Stomach (tissue), 9 donors: ENCODE data around the gene ROS1. TPM values are rescaled to one million over a fixed set of nuclear protein-coding genes. Genes with fewer than 3 reads are reported as not detected.

ENCODE experiments used
- DNase-seq, 2 donors: peaks; one replicate each; pipeline versions ENCODE4 v3.0.0 to v3.0.0-alpha.2; 2013 to 2019
- H3K27ac ChIP-seq, 5 donors: fragments of 200-600 bp in 4 of 5; sonication (generic) in 4 of 5; one replicate each; pipeline ENCODE4 v1.5.1; 2013 to 2019; ENCODE audit warnings: mild to moderate bottlenecking in 1 of 5, moderate library complexity in 1 of 5
- H3K27me3 ChIP-seq, 3 donors: fragments of 200-600 bp; sonication (generic); one replicate each; pipeline ENCODE4 v1.5.1; 2017 to 2019; ENCODE audit warnings: mixed run types in 1 of 3
- H3K36me3 ChIP-seq, 4 donors: fragments of 200-600 bp; sonication (generic); 1 replicate in 3 of 4; 2 replicates in 1 of 4; pipeline ENCODE4 v1.5.1; 2016 to 2019
- H3K4me1 ChIP-seq, 4 donors: fragments of 200-600 bp; sonication (generic); one replicate each; pipeline ENCODE4 v1.5.1; 2016 to 2019
- H3K4me3 ChIP-seq, 4 donors: fragments of 200-600 bp; sonication (generic) in 3 of 4; one replicate each; pipeline ENCODE4 v1.5.1; 2016 to 2019; ENCODE audit warnings: mild to moderate bottlenecking in 1 of 4
- H3K9me3 ChIP-seq, 4 donors: fragments of 200-600 bp; sonication (generic); one replicate each; pipeline ENCODE4 v1.5.1; 2016 to 2019
- CTCF ChIP-seq, 7 experiments: fragments of 450-650 bp in 4 of 7; fragments of 200-600 bp in 3 of 7; sonication (generic) in 3 of 7; IDR thresholded peaks; one replicate each; pipeline ENCODE4 v1.5.1; 2016 to 2019; ENCODE audit warnings: antibody characterized with exemption in 7 of 7, control low read depth in 2 of 7, mild to moderate bottlenecking in 1 of 7
- EP300 ChIP-seq: sonication (generic); formaldehyde crosslinking; IDR thresholded peaks from one replicate; pipeline ENCODE4 v1.6.1; 2017; ENCODE audit warnings: antibody characterized with exemption
- POLR2A ChIP-seq, 4 donors: fragments of 450-650 bp; IDR thresholded peaks; one replicate each; pipeline ENCODE4 v1.6.1; 2016; ENCODE audit warnings: antibody characterized with exemption in 4 of 4, control low read depth in 2 of 4, mild to moderate bottlenecking in 1 of 4, moderate library complexity in 1 of 4
- POLR2AphosphoS5 ChIP-seq, 3 donors: sonication (generic); formaldehyde crosslinking; IDR thresholded peaks; one replicate each; pipeline ENCODE4 v1.6.1; 2016; ENCODE audit warnings: antibody characterized with exemption in 3 of 3
- WGBS, 5 donors: extraction: QIAGEN DNeasy Blood & Tissue Kit in 3 of 5; methylation state at CpG; one replicate each; pipeline versions ENCODE4 v1.1.5 to v1.1.7; 2013 to 2018; 5-methylcytosine and 5-hydroxymethylcytosine counted together
- intact Hi-C: fragments of 100-400 bp; cut with DNase I; formaldehyde crosslinking; loops from one replicate; pipeline ENCODE4 v1.15.1; 2023; ENCODE audit warnings: low total_unique reads
- polyA plus RNA-seq, 3 donors: library from polyadenylated mRNA; stranded (reverse); fragments of 200-250 nt; gene quantifications; one replicate each; pipeline ENCODE4 v1.2.3, GENCODE V29; 2013
- total RNA-seq, 5 donors: library from RNA; depleted of rRNA; stranded (reverse); fragments of >200 nt; gene quantifications; one replicate each; pipeline versions ENCODE4 v1.1.0 to v1.2.3, GENCODE V29; 2014 to 2016
- donor health status: healthy with polysubstance abuse.
- donor health status: Bipolar disorder and iron deficiency.
- donor health status: healthy.

ROS1 gene
- total and polyA plus RNA-seq, 8 donors = 0.08 to 4.3 (median 2.1) TPM; not detected in 4

- no peaks in the 10 kb centered on the region for H3K27me3 ChIP-seq
- intact Hi-C loops = no loop called here
- no peak overlapping the region for H3K27ac ChIP-seq
- H3K36me3 ChIP-seq = no peaks in the 10 kb centered on the region
- no peak for TF ChIP-seq CTCF (IDR thresholded peaks at IDR 0.05)
- no peak for TF ChIP-seq EP300
- TF ChIP-seq POLR2AphosphoS5 (IDR thresholded peaks at IDR 0.05) = no peak
- no peak for TF ChIP-seq POLR2A (IDR thresholded peaks at IDR 0.05)
- H3K4me1 ChIP-seq = no peaks in the 10 kb centered on the region
- no peaks in the 10 kb centered on the region for H3K9me3 ChIP-seq
- DNase-seq = no peak
- 52 to 68% (median 64%) methylated on average over 1 of the region's 1 CpG for WGBS, 5 donors
- no peak overlapping the region for H3K4me3 ChIP-seq
These were observed 99.3 kb downstream of the ROS1 start for GRCh38 chr6:117326396-117326795.

GRCh38 chr6:117317261-117317660 is 108.5 kb downstream of the ROS1 start:
- peak in 1 of 2 donors; percentile 34 for DNase-seq
- Histone ChIP-seq H3K4me3 (no peak overlapping the region), H3K27ac (no peak overlapping the region), H3K9me3 (no peaks in the 10 kb centered on the region), H3K36me3 (no peaks in the 10 kb centered on the region), H3K27me3 (no peaks in the 10 kb centered on the region), H3K4me1 (no peaks in the 10 kb centered on the region)
- intact Hi-C loops = no loop called here
- WGBS, 5 donors = 20 to 43% (median 38%) methylated on average over 4 of the region's 4 CpGs
- peak in 2 of 7 experiments; percentile 11 to 34 for TF ChIP-seq CTCF (IDR thresholded peaks at IDR 0.05)
- TF ChIP-seq POLR2A (IDR thresholded peaks at IDR 0.05) = no peak
- no peak for TF ChIP-seq EP300
- TF ChIP-seq POLR2AphosphoS5 (IDR thresholded peaks at IDR 0.05) = no peak

GRCh38 chr6:117311726-117312125 is 114.0 kb downstream of the ROS1 start:
- intact Hi-C loops = no loop called here
- Histone ChIP-seq H3K9me3 (no peaks in the 10 kb centered on the region), H3K4me3 (no peak overlapping the region), H3K27me3 (no peaks in the 10 kb centered on the region), H3K36me3 (no peaks in the 10 kb centered on the region), H3K27ac (no peak overlapping the region), H3K4me1 (no peaks in the 10 kb centered on the region)
- 92 to 100% (median 97%) methylated on average over 1 of the region's 1 CpG for WGBS, 5 donors
- TF ChIP-seq CTCF (IDR thresholded peaks at IDR 0.05) = no peak
- no peak for TF ChIP-seq EP300
- no peak for TF ChIP-seq POLR2AphosphoS5 (IDR thresholded peaks at IDR 0.05)
- no peak for TF ChIP-seq POLR2A (IDR thresholded peaks at IDR 0.05)
- DNase-seq = no peak

- WGBS, 5 donors = 77 to 84% (median 80%) methylated on average over 3 of the region's 3 CpGs
- Histone ChIP-seq H3K27me3 (no peaks in the 10 kb centered on the region), H3K9me3 (no peaks in the 10 kb centered on the region), H3K4me1 (no peaks in the 10 kb centered on the region), H3K4me3 (no peak overlapping the region), H3K27ac (no peak overlapping the region), H3K36me3 (no peaks in the 10 kb centered on the region)
- intact Hi-C loops = no loop called here
- TF ChIP-seq POLR2A (IDR thresholded peaks at IDR 0.05) (no peak), POLR2AphosphoS5 (IDR thresholded peaks at IDR 0.05) (no peak), CTCF (IDR thresholded peaks at IDR 0.05) (no peak), EP300 (no peak)
- no peak for DNase-seq
These were observed 114.4 kb downstream of the ROS1 start for GRCh38 chr6:117311310-117311709.
